Dermis blood vessel endothelial cell (primary cell): ENCODE data around the gene DCLK1. TPM values are rescaled to one million over a fixed set of nuclear protein-coding genes. Genes with fewer than 3 reads are reported as not detected.

Experiments
- DNase-seq: peaks from one replicate; pipeline ENCODE4 v3.0.0; 2010
- total RNA-seq: library from RNA; depleted of rRNA; stranded (reverse); fragments of >200 nt; gene quantifications from 2 replicates; pipeline ENCODE4 v1.2.3, GENCODE V29; 2014

DCLK1 gene
- total RNA-seq, 1 donor from 2014 or later = 38.1 TPM

DNA sequence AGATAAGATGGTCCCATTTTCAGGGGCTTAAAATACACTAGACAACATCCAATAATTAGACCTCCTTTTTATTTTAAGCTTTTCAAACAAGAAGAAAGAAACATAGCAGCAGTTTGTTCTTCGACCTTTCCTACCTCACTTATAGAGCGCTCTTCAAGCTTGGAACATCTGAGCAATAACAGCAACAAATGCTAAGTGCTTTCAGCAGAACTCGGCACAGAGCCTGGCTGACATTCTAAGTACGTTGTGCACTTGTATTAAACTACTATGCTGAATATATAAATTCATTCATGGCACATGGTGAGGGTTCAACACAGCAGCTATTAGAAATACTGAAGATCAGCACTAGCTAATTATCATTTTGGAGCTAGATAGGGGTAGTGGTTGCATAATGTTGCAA lies 398.6 kb downstream of the DCLK1 start:
- no peak for DNase-seq

DNA sequence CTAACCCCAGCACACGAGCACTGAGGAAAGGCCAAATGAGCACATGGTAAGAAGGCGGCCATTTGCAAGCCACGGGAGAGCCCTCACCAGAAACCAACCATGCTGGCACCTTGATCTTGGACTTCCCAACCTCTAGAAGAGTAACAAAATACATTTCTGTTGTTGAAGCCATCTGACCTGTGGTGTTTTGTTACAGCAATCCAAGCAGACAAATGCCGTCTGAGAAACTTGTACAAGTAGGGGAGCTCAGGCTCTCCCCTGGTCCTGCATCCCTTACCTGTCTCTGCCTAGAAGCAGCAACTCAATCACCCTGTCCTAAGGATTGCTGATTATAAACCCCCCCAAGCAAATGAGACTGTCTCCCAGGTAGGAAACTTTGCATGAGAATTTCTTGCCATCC lies 399.7 kb downstream of the DCLK1 start:
- DNase-seq = no peak

DNA sequence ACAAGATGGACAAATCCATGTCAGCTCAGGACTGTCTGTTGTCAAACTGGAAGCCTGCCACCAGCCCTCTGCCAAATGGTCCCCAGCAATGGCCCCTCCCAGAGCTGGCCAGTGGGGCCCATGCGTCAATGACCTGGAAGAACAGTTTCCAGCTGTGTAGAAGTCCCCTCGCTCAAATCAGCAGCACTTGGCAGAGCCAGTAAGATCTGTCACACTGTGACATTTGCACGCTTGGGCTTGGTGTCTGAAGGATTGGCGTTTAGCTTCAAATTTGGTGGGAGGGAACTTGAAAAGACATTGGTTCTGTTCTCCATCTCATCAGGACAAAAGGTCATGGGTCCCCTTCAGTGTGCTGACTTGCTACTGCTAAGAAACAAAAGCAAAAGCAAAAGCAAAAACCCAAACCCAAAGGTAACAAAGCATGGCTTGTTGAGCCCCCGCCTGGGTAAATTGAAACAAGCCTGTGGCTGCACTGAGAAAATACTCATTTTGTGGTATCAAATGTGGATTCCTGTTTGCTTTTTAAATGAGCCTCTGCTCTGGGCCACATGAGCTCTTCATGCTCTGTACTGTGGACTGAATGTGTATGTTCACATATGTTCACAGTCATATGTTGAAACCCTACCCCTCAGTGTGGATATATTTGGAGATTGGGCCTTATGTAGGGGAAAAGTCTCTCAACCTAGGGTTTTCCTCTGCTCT lies 401.1 kb downstream of the DCLK1 start:
- no peak for DNase-seq

DNA sequence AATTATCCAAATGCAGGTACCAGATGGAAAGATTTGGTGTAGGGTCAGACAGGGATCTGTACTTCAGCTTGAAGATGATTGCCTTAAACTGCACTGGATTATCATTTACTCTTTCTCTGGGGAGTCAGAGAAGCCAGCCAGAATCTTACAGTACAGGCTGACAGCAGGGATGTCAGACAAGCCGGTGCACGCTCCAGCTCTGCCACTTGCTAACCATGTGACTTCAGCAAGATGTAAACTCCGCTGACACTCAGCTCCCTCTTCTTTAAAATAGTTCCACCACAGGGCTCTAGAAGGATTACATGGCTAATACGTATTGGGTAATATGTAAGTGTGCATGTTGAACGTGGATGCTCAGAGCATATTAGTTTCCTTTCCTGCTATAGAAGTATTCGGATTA lies 403.3 kb downstream of the DCLK1 start:
- no peak for DNase-seq

GRCh38 chr13:35724446-35724845 lies 406.7 kb downstream of the DCLK1 start:
- DNase-seq = no peak

- DNase-seq = no peak
These were observed 407.4 kb downstream of the DCLK1 start for GRCh38 chr13:35723821-35724220.

GRCh38 chr13:35723053-35723461 lies 408.1 kb downstream of the DCLK1 start:
- DNase-seq = no peak

GRCh38 chr13:35722458-35723052 lies 408.6 kb downstream of the DCLK1 start:
- no peak for DNase-seq

DNA sequence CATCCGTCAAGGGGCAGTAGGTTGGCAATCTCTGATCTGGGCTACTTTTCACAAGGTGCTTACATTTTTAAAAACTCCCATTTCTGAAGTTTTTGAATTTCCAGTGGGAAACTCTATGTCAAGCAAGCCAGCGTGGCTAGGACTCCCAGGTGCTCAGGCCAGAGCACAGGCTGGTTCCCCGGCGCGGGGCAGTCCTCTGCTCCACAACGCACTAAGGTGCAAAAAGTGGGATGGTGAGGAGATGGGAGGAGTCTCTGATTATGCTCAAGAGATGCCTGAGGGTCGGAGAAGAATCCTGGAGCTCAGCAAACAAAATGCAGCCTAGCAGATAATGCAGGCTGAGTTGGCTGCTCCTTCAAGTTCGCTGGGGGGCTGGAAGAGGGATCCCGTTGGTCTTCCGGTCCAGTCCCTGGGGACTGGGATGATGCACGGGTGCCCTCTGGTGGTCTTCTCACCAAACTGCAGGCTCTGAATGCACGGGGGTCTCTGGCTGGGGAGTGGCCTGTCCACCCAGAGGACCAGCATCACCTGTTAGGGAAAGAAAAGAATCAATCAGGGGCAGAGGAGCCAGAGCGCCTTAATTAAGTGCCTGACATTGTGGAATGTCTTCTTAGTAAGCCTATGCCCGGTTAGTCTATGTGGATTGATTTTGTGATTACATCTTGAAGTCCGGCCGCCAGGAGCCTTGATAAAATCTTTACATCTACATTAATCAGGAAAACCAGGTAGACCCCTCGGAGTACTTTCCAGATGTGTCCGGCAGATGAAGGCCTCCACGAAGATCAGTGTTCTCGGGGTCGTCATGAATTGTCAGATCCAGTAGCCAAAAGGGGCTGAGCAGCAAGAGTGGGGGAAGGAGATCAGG lies 410.3 kb downstream of the DCLK1 start:
- peak; percentile 58 for DNase-seq

GRCh38 chr13:35720290-35720689 lies 410.9 kb downstream of the DCLK1 start:
- no peak for DNase-seq

Other genes with a start within 250 kb of the DCLK1 start
- 0.17 and 0.23 TPM in 2 replicates for gene SOHLH2, start 83.2 kb upstream of the DCLK1 start, total RNA-seq
- 1.0 and 1.2 TPM in 2 replicates for gene CCDC169, start 166.4 kb upstream of the DCLK1 start, total RNA-seq
- 63.6 and 144 TPM in 2 replicates for gene SPART, start 215.0 kb upstream of the DCLK1 start, total RNA-seq